Natural killer cell (primary cell): ENCODE results near the gene FOXN3. TPM values are rescaled to one million over a fixed set of nuclear protein-coding genes. Genes with fewer than 3 reads are reported as not detected.
"Not testable (repeated sequence)": the region's sequence is repeated elsewhere in the genome, so short reads cannot be mapped to it uniquely, and the experiment has no call there.

Experiments
- ATAC-seq, 3 donors: fragments of 150-1000 bp in 2 of 3; fragments of 200-7000 bp in 1 of 3; cut with Tn5 transposase; 1 replicate in 1 of 3; 2 replicates in 2 of 3; pipeline ENCODE4 v1.10.0; 2021; ENCODE audit warnings: mild to moderate bottlenecking in 2 of 3, moderate library complexity in 2 of 3
- DNase-seq, 2 donors: peaks; one replicate each; pipeline versions ENCODE4 v3.0.0 to v3.0.0-alpha.2; 2013 to 2021; ENCODE audit warnings: mixed read lengths in 1 of 2
- H3K27ac ChIP-seq: one replicate; pipeline ENCODE4 v1.5.1; 2013; ENCODE audit warnings: mild to moderate bottlenecking, low read length
- H3K27me3 ChIP-seq: one replicate; pipeline ENCODE4 v1.6.1; 2013; ENCODE audit warnings: low read length; ENCODE audit not compliant: control insufficient read depth, insufficient read depth
- H3K36me3 ChIP-seq: one replicate; pipeline ENCODE4 v1.6.1; 2013; ENCODE audit warnings: low read length; ENCODE audit not compliant: control insufficient read depth, insufficient read depth
- H3K4me1 ChIP-seq: one replicate; pipeline ENCODE4 v1.6.1; 2013; ENCODE audit warnings: low read length; ENCODE audit not compliant: control insufficient read depth, insufficient read depth
- H3K4me3 ChIP-seq: one replicate; pipeline ENCODE4 v1.5.1; 2013; ENCODE audit warnings: low read length
- H3K9me3 ChIP-seq: one replicate; pipeline ENCODE4 v1.6.1; 2013; ENCODE audit warnings: low read length; ENCODE audit not compliant: control insufficient read depth, insufficient read depth
- H3K27ac Mint-ChIP-seq, 2 donors: one replicate each; pipeline ENCODE4 v1.8.0; 2022; ENCODE audit warnings: mild to moderate bottlenecking in 2 of 2, mixed read lengths in 2 of 2, moderate library complexity in 1 of 2
- H3K27me3 Mint-ChIP-seq, 2 donors: one replicate each; pipeline ENCODE4 v1.8.0; 2022; ENCODE audit warnings: low read depth in 2 of 2, mixed read lengths in 2 of 2
- H3K36me3 Mint-ChIP-seq: one replicate; pipeline ENCODE4 v1.8.0; 2022; ENCODE audit warnings: mixed read lengths
- H3K4me1 Mint-ChIP-seq, 2 donors: one replicate each; pipeline ENCODE4 v1.8.0; 2022; ENCODE audit warnings: mixed read lengths in 2 of 2
- H3K4me3 Mint-ChIP-seq: one replicate; pipeline ENCODE4 v1.8.0; 2022; ENCODE audit warnings: mild to moderate bottlenecking, moderate library complexity, mixed read lengths
- H3K9me3 Mint-ChIP-seq, 2 donors: one replicate each; pipeline ENCODE4 v1.8.0; 2022; ENCODE audit warnings: mixed read lengths in 2 of 2
- WGBS: methylation state at CpG from one replicate; pipeline ENCODE4 v1.1.7; 2013; ENCODE audit warnings: missing lambda C conversion rate; ENCODE audit not compliant: insufficient coverage; 5-methylcytosine and 5-hydroxymethylcytosine counted together
- intact Hi-C: fragments of 100-400 bp; cut with micrococcal nuclease; formaldehyde crosslinking; loops from one replicate; pipeline ENCODE4 v1.14.2; 2022
- total RNA-seq, 4 donors: library from RNA; stranded (reverse); fragments of 120-200 nt in 1 of 4; gene quantifications; one replicate each; pipeline versions ENCODE4 v1.2.3 to v1.2.4, GENCODE V29; 2013 to 2022
- TF ChIP-seq, protein P1 (sequence below): fragments of 200-600 bp; IDR thresholded peaks from one replicate; pipeline ENCODE4 v1.8.0; 2022; ENCODE audit warnings: antibody characterized with exemption

Gene FOXN3
- total RNA-seq, 3 donors from 2014 or later (not counting 1 experiment from before 2014, with no cell fraction given), result 209 to 216 (median 209) TPM

DNA sequence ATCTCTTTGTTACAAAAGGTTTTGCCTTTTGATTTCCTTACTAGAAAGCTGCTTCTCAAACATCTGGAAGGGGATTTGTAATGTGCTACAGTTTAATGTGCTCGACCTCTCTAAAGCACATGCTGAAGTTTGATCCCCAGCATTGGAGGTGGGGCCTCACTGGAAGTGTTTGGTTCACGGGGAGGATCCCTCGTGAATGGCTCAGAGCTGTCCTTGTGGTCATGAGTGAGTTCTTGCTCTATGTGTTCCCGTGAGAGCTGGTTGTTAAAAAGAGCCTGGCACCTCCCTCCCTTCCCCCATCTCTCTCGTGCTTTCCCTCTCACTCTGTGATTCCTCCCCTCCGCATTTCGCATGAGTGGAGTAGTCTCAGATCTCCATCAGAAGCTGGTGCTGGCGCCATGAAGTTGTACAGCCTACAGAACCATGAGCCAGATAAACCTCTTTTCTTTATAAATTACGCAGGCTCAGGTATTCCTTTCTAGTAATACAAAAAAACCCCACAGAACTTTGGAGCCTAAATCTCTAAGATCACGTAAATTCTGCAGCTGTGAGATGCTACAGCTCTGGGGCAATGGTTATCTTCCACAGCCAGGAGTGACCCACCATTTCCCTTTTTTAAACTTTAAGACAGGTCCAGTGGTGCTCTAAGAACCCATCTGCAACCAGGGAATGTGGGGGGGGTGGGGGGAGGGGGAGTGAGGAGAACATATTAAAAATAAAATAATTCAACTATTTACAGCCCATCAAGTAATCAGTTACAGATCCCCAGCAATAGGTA, 214.4 kb downstream of the FOXN3 start:
- intact Hi-C loops, result no loop called here
- H3K4me1 Mint-ChIP-seq, result peaks cover 90 to 93% of the 10 kb centered on the region in 2 donors

DNA sequence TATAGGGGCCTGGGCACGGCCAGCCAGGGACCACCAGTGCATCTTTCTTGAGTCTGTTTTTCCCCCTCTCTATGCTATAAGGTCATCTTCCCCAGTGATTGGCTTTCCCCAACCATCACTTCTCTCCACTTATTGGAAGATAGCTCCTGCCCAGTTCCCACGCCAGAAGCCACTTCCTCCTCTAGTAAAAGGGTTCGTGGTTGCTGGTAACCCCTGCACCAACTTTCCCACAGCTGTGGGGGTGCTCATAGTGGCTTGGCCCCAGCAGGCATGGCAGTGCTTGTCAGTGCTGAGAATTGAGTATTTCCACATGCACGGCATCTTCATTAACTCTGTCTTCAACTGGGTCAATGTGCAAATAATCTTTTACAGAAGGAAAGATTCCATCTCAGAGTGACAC, 215.4 kb downstream of the FOXN3 start:
- Histone ChIP-seq H3K27ac (no peak overlapping the region), H3K9me3 (no peaks in the 10 kb centered on the region), H3K27me3 (no peaks in the 10 kb centered on the region), H3K4me3 (no peak overlapping the region), H3K36me3 (no peaks in the 10 kb centered on the region), H3K4me1 (peaks cover 37% of the 10 kb centered on the region)
- no peak for DNase-seq
- Mint-ChIP-seq H3K27me3 (no peaks in the 10 kb centered on the region), H3K9me3 (no peaks in the 10 kb centered on the region), H3K36me3 (no peaks in the 10 kb centered on the region), H3K4me3 (peak overlapping the region; percentile 55), H3K4me1 (peaks cover 91 to 95% of the 10 kb centered on the region in 2 donors), H3K27ac (peak overlapping the region; percentile 1 to 61)
- intact Hi-C loops, result no loop called here
- ATAC-seq, result peak in 2 of 3 donors; percentile 31 to 60
- 38% methylated on average over 4 of the region's 4 CpGs for WGBS
- TF ChIP-seq, protein P1, sequence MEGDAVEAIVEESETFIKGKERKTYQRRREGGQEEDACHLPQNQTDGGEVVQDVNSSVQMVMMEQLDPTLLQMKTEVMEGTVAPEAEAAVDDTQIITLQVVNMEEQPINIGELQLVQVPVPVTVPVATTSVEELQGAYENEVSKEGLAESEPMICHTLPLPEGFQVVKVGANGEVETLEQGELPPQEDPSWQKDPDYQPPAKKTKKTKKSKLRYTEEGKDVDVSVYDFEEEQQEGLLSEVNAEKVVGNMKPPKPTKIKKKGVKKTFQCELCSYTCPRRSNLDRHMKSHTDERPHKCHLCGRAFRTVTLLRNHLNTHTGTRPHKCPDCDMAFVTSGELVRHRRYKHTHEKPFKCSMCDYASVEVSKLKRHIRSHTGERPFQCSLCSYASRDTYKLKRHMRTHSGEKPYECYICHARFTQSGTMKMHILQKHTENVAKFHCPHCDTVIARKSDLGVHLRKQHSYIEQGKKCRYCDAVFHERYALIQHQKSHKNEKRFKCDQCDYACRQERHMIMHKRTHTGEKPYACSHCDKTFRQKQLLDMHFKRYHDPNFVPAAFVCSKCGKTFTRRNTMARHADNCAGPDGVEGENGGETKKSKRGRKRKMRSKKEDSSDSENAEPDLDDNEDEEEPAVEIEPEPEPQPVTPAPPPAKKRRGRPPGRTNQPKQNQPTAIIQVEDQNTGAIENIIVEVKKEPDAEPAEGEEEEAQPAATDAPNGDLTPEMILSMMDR, result no peak

More for the DNA sequence above, 214.4 kb downstream of the FOXN3 start:
- Mint-ChIP-seq H3K9me3 (no peaks in the 10 kb centered on the region), H3K36me3 (no peaks in the 10 kb centered on the region), H3K27me3 (no peaks in the 10 kb centered on the region), H3K27ac (peak overlapping the region; percentile 1 to 61), H3K4me3 (peak overlapping the region; percentile 55)
- no peaks in the 10 kb centered on the region for H3K36me3 ChIP-seq
- ATAC-seq, result peak in 1 of 3 donors; percentile 23
- H3K4me1 ChIP-seq, result peaks cover 37% of the 10 kb centered on the region
- H3K4me3 ChIP-seq, result no peak overlapping the region
- no peak overlapping the region for H3K27ac ChIP-seq
- WGBS, result 77% methylated on average over 10 of the region's 10 CpGs
- no peak for DNase-seq
- TF ChIP-seq, protein P1, result no peak
- H3K27me3 ChIP-seq, result no peaks in the 10 kb centered on the region
- H3K9me3 ChIP-seq, result no peaks in the 10 kb centered on the region

DNA sequence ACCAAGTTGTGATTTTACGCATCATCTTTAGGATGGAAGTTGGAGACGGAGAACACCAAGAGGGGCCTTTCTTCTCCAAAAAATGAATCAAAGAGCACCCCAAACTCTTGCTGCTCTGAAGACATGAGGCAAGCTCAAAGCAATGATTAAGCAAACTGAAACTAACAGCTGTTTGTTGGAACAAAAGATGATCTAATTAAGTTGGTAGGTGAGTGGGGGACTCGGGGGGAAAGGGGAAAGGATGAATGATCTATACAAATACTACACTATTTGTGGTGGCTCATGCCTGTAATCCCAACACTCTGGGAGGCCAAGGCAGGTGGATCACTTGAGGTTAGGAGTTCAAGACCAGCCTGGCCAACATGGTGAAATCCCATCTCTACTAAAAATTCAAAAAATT, 217.7 kb downstream of the FOXN3 start:
- 92% methylated on average over 2 of the region's 3 CpGs for WGBS
- peaks cover 90 to 92% of the 10 kb centered on the region in 2 donors for H3K4me1 Mint-ChIP-seq
- H3K36me3 Mint-ChIP-seq, H3K4me3 Mint-ChIP-seq, H3K9me3 Mint-ChIP-seq, intact Hi-C loops, H3K27me3 Mint-ChIP-seq, ATAC-seq, DNase-seq, H3K9me3 ChIP-seq, H3K27ac ChIP-seq, H3K36me3 ChIP-seq, H3K27me3 ChIP-seq, H3K4me3 ChIP-seq: not testable (repeated sequence)
- peaks cover 41% of the 10 kb centered on the region for H3K4me1 ChIP-seq
- peak overlapping the region; percentile 1 to 27 for H3K27ac Mint-ChIP-seq

DNA sequence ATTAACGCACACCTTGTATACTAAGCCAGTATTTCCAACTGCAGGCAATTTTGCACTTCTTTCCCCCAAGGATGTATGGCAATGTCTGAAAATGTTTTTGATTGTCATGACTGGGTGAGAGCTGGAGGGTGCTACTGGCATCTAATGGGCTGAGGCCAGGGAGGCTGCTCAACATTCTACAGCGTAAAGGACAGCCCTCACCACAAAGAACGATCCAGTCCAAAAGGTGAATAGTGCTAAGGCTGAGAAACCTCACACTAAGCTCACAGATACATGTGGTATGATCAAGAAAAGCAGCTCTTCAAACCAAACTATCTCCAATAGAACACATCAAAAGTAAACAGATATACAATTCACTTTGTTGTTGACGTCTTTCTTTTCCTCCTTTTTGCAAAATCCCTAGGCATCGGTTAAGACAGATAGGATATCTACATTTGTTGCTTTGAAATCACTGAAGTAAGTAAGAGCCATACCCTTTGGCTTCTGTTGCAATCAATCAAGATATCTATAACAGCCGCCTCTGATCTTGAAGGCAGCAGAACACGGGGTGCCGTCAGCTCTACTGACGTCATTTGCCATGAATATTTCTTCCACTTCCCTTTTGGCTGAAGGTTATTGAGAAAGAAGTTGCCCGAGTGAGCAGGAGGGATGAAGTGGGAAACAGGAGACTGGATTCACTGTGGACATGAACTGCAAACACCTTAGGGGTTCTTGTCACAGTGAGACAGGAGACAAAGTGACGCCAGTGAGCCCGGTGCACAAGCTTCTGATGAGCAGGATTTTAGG, 218.3 kb downstream of the FOXN3 start:
- H3K27me3 Mint-ChIP-seq, result no peaks in the 10 kb centered on the region
- Histone ChIP-seq H3K9me3 (no peaks in the 10 kb centered on the region), H3K27me3 (no peaks in the 10 kb centered on the region), H3K27ac (no peak overlapping the region), H3K36me3 (no peaks in the 10 kb centered on the region), H3K4me3 (no peak overlapping the region), H3K4me1 (peaks cover 34% of the 10 kb centered on the region)
- TF ChIP-seq, protein P1, result no peak
- 75% methylated on average over 11 of the region's 12 CpGs for WGBS
- H3K4me1 Mint-ChIP-seq, result peaks cover 84 to 85% of the 10 kb centered on the region in 2 donors
- ATAC-seq (peak in 1 of 3 donors; percentile 46), DNase-seq (no peak)
- H3K27ac Mint-ChIP-seq, result peak overlapping the region; percentile 1 to 27
- intact Hi-C loops, result no loop called here
- no peaks in the 10 kb centered on the region for H3K9me3 Mint-ChIP-seq
- no peak overlapping the region for H3K4me3 Mint-ChIP-seq
- no peaks in the 10 kb centered on the region for H3K36me3 Mint-ChIP-seq
